SW480 (cell line): ENCODE results near the gene CD99.

ENCODE experiments used
- DNase-seq: peaks from one replicate; pipeline ENCODE4 v3.0.0-alpha.2; 2016; ENCODE audit warnings: low spot score

Gene CD99

DNA sequence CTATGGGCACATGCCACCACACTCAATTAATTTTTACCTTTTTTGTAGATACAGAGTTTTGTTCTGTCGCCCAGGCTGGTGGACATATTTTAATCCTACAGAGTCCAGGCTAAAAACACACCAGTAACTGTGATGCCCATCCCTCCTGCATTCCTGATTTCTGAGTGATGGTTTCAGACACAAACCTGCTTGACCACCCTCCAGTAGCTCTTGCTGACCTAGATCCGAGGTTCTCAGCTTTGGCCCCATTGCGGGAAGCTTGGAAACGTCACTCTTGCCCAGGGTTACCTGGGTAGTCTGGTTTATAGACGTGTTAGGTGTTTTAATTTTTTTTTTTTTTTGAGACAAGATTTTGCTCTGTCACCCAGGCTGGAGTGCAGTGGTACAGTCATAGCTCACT is 7.5 kb downstream of the CD99 start:
- no peak for DNase-seq

- no peak for DNase-seq
These were observed 8.9 kb downstream of the CD99 start for GRCh38 chrX:2699959-2700358.

GRCh38 chrX:2700405-2701320 is 9.6 kb downstream of the CD99 start:
- DNase-seq: no peak

DNA sequence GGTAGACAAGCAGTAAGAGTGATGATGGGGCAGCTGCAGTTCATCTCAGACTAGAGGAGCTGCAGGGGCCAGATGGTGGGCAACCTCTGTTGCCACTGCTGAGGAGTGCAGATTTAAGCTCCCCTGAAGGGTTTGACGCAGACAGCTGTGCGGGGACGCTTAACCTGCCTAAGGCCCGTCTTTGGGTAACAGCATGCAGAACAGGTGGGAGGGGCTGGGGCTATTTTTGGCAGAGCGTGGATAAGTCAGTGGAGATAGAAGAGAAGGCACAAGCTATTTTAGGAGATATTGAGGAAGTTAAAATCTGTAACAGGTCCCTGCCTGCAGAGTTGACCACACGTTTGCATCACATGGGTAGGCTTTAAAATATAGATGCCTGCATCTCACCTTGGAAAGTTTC is 10.5 kb downstream of the CD99 start:
- DNase-seq: no peak

DNA sequence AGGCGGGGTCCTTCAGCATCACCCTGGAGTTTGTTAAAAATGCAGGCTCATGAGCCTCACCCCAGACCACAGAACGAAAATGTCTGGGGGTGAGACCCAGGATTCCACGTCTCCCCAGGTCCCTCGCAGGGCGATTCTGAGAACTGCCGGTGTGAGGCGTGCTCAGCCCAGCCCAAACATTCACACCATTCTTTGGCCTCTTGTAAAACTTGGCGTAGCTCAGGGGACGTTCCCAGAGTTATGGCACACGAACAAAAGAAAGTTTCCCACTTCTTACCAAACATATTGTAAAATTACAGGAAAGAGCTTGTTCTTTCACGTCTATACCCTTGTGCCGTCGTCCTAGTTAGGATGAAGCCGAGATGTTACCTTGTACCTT is 12.9 kb downstream of the CD99 start:
- no peak for DNase-seq

GRCh38 chrX:2705046-2705832 is 14.1 kb downstream of the CD99 start:
- DNase-seq: no peak

DNA sequence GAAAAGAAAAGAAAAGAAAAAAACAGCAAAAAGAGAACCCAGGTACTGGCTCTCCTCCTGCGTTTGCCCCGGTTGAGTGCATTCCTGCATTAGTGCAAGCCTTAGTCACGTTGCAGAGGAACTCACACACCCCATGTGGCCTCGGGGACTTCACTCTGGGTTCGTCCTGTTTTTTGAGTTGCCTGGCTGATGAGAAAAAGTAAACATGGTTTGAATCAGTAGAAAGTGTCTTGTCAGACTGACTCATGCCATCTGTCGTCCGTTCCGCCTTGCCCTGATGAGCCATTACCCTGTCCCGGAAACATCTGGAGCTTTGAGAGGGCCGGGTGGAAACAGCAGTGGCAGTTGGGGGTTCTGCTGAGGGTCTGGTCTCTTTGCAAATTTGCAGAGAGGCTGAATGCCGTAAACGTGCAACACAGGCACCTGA is 16.3 kb downstream of the CD99 start:
- peak; percentile 54 for DNase-seq

- DNase-seq: no peak
These were observed 16.9 kb downstream of the CD99 start for GRCh38 chrX:2708021-2708420.

DNA sequence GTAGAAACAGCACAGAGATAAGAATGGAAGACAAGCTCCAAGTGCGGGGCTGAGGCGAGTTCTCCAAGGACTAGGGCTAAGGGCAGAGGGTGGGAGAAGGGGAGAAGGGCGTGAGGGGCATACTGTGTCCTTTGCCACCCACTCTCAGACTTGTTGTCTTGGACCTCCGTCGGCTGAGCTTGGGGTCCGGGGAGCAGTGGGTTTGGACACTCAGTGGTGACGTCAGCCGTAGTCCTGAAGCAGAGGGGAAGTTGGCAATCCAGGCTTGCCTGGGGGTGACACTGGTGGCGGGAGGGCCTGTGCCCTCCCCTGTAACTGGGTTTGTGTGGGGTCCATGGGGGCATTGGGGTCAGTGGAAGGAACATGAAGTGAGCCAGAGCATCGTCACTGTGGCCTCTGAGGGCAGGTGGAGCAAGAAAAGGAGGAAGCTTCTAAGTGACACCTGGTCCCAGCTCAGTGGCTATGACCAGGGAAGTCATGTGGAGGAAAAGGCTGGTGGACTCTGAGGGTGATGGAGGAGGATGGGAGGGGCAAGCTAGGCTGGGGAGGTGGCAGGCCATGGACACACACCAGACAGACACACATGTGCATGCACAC is 17.6 kb downstream of the CD99 start:
- no peak for DNase-seq

DNA sequence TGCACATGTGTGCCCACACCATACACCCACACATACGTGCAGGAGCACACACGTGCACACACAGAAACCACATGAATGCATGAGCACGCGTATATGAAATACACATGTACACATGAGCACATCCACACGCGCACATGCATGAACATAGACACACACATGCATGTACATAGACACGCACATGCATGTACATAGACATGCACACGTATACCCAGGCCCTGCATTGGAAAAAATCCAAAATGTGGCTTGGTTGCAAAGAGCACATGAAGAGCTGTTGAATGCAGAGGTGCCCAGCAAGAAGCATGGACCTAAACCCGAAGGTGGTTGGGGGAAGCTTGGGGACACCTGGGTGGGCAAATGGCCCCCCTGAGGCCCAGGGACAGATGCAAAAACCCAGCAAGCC is 18.5 kb downstream of the CD99 start:
- no peak for DNase-seq

DNA sequence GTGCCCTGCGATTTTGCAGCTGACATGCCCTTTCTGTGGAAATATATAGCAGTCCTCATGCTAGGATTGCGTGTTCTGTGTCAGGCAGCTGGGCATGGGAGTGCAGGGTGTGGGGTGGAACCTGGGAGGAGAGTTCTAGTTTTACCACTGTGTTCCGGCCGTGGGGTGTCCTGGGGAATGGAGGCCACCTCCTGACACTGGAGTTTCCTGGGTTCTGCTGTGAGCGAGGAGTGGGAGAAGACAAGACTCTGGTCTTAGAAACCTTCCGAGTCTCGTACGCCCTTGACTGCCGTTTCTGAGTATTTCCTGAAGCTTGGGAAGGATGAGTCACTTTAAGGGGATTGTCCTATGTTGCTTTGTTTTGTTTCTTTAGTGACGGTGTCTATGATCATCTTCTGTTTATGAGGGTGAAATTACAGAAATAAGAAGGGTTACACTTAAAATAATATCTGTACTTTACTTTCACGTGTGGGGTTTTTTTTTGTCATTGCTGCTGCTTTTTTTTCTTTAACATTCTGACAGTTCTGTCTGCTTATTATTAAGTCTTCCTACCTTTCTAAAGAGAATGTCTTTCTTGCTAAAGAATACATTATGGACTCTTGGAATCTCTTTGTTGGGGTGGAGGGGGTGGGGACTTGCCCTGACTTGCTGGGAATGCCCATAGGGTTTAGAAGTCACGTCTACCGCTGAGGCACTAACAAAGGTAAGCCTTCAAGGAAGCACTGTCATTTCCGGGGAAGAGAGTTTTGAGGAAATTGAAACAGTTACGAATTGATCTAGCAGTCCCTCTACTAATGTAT is 19.1 kb downstream of the CD99 start:
- DNase-seq: peak; percentile 44

DNA sequence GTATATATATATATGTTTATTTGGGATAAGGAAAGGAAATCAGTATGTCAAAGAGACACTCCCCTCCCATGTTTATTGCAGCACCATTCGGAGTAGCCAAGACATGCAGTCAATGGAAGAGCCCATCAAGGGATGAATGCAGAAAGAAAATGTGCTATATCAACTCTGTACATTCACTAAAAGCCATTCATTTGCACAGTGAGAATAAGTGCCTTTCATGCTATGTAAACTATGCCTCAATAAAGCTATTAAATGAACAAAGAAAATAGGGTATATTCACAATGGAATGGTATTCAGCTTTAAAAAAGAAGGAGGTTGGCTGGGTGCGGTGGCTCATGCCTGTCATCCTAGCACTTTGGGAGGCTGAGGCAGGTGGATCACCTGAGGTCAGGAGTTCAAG is 20.3 kb downstream of the CD99 start:
- DNase-seq: no peak

- no peak for DNase-seq
These were observed 21.3 kb downstream of the CD99 start for GRCh38 chrX:2712428-2712827.

GRCh38 chrX:2712890-2713840 is 22.1 kb downstream of the CD99 start:
- DNase-seq: no peak

GRCh38 chrX:2714551-2714950 is 23.5 kb downstream of the CD99 start:
- DNase-seq: no peak

DNA sequence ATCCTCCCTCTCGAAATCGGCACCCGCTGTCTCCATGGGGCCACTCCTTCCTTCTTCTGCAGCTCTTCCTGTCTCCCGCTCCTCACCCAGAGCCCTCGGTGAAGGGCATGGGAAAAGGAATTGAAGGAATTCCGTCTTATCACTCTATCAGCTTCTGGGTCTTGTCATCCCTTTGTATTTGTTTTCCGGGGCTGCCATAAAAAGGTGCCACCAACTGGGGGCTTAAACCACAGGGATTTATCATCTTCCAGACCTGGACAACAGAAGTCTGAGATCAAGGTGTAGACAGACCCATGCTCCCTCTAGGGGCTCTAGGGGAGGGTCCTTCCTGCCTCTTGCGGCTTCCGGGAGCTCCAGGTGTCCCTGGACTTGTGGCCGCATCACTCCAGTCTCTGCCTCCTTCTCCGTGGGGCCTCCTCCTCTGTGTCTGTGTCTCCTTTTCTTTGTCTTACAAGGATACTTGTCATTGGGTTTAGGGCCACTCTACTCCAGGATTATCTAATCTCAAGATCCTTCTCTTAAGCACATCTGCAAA is 24.0 kb downstream of the CD99 start:
- no peak for DNase-seq

GRCh38 chrX:2717312-2717711 is 26.2 kb downstream of the CD99 start:
- DNase-seq: no peak

- no peak for DNase-seq
These were observed 27.7 kb downstream of the CD99 start for GRCh38 chrX:2718821-2719220.

- no peak for DNase-seq
These were observed 28.8 kb downstream of the CD99 start for GRCh38 chrX:2719774-2720447.

DNA sequence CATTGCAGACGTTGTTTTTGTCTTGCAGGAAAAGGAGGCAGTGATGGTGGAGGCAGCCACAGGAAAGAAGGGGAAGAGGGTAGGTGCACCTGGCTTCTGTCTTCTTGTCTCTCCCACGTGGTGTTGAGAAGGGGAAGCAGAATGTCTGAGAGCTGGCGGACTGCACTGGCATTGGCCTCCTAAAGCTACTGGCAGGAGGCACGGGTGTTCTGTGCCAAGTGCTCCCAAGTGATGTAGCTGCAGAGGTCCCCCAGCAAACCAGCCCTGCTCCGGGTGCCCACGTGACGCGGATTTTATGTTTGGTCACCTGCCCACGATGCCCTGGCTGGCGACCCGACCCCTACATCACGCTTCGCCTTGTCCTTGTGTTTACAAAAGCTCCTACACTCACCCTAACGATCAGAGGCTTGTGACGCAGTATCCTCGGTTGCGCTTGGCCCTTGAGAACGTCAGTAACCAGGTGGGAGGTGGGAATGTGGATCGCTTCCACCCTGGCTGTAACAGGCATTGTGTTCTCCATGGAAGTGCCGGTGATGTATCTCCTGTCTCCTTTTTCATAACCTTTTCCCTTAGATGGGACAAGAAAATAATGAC is 32.3 kb downstream of the CD99 start:
- DNase-seq: no peak
